Liver (tissue), 3 donors: ENCODE data around the gene VSIG10L.

Source experiments
- FOXA1 ChIP-seq: IDR thresholded peaks from 2 replicates; pipeline ENCODE4 v1.6.1; 2016; ENCODE audit warnings: antibody characterized with exemption
- JUND ChIP-seq, 2 donors: IDR thresholded peaks; 2 replicates each; pipeline ENCODE4 v1.6.1; 2016; ENCODE audit warnings: antibody characterized with exemption in 2 of 2
- RAD21 ChIP-seq, 2 donors: IDR thresholded peaks; 2 replicates each; pipeline ENCODE4 v1.6.1; 2016; ENCODE audit warnings: antibody characterized with exemption in 2 of 2, mild to moderate bottlenecking in 2 of 2
- YY1 ChIP-seq: IDR thresholded peaks from 2 replicates; pipeline ENCODE4 v1.6.1; 2016; ENCODE audit warnings: antibody characterized with exemption, mild to moderate bottlenecking
- TF ChIP-seq, protein P1 (sequence below): fragments of 150-350 bp; IDR thresholded peaks from 2 replicates; pipeline ENCODE4 v1.5.1; 2017; ENCODE audit warnings: improper control_type of control experiment, low read depth, low read length; ENCODE audit not compliant: missing input control
- TF ChIP-seq, protein P2 (sequence below): IDR thresholded peaks from 2 replicates; pipeline ENCODE4 v1.6.1; 2016; ENCODE audit warnings: antibody characterized with exemption
- TF ChIP-seq, protein P3 (sequence below): IDR thresholded peaks from 2 replicates; pipeline ENCODE4 v1.6.1; 2016; ENCODE audit warnings: antibody characterized with exemption, mild to moderate bottlenecking
- TF ChIP-seq, protein P4 (sequence below): IDR thresholded peaks from 2 replicates; pipeline ENCODE4 v1.6.1; 2016; ENCODE audit warnings: antibody characterized with exemption
- donor health status: healthy.
- donor health status: healthy.

DNA sequence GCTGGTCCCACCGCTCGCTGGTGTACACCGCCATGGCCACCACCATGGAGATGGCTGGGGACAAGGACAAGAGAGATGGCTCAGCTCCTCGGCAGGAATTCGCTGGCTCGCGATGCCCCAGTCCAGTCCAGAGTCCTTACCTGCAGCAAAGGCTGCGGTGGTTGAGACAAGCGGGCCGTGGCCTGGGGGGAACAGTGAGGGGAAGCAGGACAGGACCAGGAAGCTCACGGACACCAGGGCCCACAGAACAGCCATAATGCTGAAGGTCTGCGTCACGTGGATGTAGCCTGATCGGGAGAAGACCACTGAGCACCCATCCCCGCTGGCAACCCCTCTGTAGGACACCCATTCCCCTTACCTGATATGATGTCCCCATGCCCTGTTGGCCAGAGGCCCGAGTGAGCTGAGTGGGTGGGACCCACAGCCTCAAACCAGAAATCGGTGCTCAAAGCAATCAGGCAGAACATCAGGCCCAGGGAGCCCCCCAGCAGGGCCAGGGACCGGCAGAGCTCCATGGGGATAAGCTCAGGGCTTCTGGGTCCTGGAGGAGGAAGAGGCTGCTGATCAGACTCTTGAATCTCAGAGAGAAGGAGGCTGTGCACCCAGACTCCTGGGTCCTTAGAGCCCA lies 30.2 kb upstream of the VSIG10L start:
- TF ChIP-seq, protein P1, sequence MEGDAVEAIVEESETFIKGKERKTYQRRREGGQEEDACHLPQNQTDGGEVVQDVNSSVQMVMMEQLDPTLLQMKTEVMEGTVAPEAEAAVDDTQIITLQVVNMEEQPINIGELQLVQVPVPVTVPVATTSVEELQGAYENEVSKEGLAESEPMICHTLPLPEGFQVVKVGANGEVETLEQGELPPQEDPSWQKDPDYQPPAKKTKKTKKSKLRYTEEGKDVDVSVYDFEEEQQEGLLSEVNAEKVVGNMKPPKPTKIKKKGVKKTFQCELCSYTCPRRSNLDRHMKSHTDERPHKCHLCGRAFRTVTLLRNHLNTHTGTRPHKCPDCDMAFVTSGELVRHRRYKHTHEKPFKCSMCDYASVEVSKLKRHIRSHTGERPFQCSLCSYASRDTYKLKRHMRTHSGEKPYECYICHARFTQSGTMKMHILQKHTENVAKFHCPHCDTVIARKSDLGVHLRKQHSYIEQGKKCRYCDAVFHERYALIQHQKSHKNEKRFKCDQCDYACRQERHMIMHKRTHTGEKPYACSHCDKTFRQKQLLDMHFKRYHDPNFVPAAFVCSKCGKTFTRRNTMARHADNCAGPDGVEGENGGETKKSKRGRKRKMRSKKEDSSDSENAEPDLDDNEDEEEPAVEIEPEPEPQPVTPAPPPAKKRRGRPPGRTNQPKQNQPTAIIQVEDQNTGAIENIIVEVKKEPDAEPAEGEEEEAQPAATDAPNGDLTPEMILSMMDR = no peak
- TF ChIP-seq RAD21 (IDR thresholded peaks at IDR 0.05) (no peak), JUND (IDR thresholded peaks at IDR 0.05) (no peak), YY1 (no peak), FOXA1 (no peak)
- TF ChIP-seq, protein P2, sequence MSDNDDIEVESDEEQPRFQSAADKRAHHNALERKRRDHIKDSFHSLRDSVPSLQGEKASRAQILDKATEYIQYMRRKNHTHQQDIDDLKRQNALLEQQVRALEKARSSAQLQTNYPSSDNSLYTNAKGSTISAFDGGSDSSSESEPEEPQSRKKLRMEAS = no peak
- TF ChIP-seq, protein P3, sequence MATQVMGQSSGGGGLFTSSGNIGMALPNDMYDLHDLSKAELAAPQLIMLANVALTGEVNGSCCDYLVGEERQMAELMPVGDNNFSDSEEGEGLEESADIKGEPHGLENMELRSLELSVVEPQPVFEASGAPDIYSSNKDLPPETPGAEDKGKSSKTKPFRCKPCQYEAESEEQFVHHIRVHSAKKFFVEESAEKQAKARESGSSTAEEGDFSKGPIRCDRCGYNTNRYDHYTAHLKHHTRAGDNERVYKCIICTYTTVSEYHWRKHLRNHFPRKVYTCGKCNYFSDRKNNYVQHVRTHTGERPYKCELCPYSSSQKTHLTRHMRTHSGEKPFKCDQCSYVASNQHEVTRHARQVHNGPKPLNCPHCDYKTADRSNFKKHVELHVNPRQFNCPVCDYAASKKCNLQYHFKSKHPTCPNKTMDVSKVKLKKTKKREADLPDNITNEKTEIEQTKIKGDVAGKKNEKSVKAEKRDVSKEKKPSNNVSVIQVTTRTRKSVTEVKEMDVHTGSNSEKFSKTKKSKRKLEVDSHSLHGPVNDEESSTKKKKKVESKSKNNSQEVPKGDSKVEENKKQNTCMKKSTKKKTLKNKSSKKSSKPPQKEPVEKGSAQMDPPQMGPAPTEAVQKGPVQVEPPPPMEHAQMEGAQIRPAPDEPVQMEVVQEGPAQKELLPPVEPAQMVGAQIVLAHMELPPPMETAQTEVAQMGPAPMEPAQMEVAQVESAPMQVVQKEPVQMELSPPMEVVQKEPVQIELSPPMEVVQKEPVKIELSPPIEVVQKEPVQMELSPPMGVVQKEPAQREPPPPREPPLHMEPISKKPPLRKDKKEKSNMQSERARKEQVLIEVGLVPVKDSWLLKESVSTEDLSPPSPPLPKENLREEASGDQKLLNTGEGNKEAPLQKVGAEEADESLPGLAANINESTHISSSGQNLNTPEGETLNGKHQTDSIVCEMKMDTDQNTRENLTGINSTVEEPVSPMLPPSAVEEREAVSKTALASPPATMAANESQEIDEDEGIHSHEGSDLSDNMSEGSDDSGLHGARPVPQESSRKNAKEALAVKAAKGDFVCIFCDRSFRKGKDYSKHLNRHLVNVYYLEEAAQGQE = no peak
- TF ChIP-seq, protein P4, sequence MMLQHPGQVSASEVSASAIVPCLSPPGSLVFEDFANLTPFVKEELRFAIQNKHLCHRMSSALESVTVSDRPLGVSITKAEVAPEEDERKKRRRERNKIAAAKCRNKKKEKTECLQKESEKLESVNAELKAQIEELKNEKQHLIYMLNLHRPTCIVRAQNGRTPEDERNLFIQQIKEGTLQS = no peak
